PC-3 (cell line): ENCODE data around the gene HNRNPAB. TPM values are rescaled to one million over a fixed set of nuclear protein-coding genes. Genes with fewer than 3 reads are reported as not detected.

Experiments
- ATAC-seq: fragments of 200-7000 bp; cut with Tn5 transposase; 2 replicates; pipeline ENCODE4 v1.9.1; 2020; ENCODE audit warnings: mild to moderate bottlenecking, moderate library complexity
- BruUV-seq: library from RNA; stranded (reverse); fragments of 400-500 nt; replicated peaks from 2 replicates; lab custom pipeline; 2021; lab: Mats Ljungman, UMichigan
- CTCF ChIA-PET: fragments of 300-600 bp; sonication (Branson Sonifier 250); formaldehyde crosslinking; loops from one replicate; lab custom pipeline; 2022; ENCODE audit warnings: antibody characterized with exemption; lab: Charles Lee
- POLR2A ChIA-PET: fragments of 300-600 bp; sonication (Branson Sonifier 250); formaldehyde crosslinking; loops from one replicate; lab custom pipeline; 2022; ENCODE audit warnings: antibody characterized with exemption; ENCODE audit not compliant: unreplicated experiment; lab: Charles Lee
- DNase-seq: peaks from one replicate; pipeline ENCODE4 v3.0.0-alpha.2; 2015
- H2AFZ ChIP-seq: fragments of 300-600 bp; sonication (generic); 2 replicates; pipeline ENCODE4 v1.6.0; 2016; ENCODE audit warnings: antibody characterized with exemption, low read length
- H3F3A ChIP-seq: fragments of 300-600 bp; sonication (generic); one replicate; pipeline ENCODE4 v1.6.0; 2017; ENCODE audit warnings: antibody characterized with exemption, low read length, control low read depth, mild to moderate bottlenecking; ENCODE audit not compliant: unreplicated experiment
- H3K27ac ChIP-seq: fragments of 300-600 bp; sonication (generic); 2 replicates; pipeline ENCODE4 v1.5.1; 2016; ENCODE audit warnings: mild to moderate bottlenecking, low read length
- H3K27me3 ChIP-seq: fragments of 300-600 bp; sonication (generic); 2 replicates; pipeline ENCODE4 v1.6.1; 2016; ENCODE audit warnings: low read length, mixed read lengths
- H3K36me3 ChIP-seq: fragments of 300-600 bp; sonication (generic); 2 replicates; pipeline ENCODE4 v1.6.1; 2016; ENCODE audit warnings: low read depth, mixed run types, low read length, mixed read lengths
- H3K4me1 ChIP-seq: fragments of 300-600 bp; sonication (generic); 2 replicates; pipeline ENCODE4 v1.5.1; 2016; ENCODE audit warnings: low read length; ENCODE audit not compliant: insufficient read depth
- H3K4me2 ChIP-seq: fragments of 300-600 bp; sonication (generic); 2 replicates; pipeline ENCODE4 v1.6.0; 2016; ENCODE audit warnings: low read length
- H3K4me3 ChIP-seq: fragments of 300-600 bp; sonication (generic); 2 replicates; pipeline ENCODE4 v1.5.1; 2016; ENCODE audit warnings: mild to moderate bottlenecking, low read length, mixed read lengths
- H3K79me2 ChIP-seq: fragments of 300-600 bp; sonication (generic); 2 replicates; pipeline ENCODE4 v1.6.1; 2017; ENCODE audit warnings: low read length, mixed read lengths
- H3K9ac ChIP-seq: fragments of 300-600 bp; sonication (generic); 2 replicates; pipeline ENCODE4 v1.6.0; 2016; ENCODE audit warnings: mild to moderate bottlenecking, low read length
- H3K9me2 ChIP-seq: fragments of 300-600 bp; sonication (generic); replicated peaks from 2 replicates; pipeline ENCODE4 v1.6.1; 2016; ENCODE audit warnings: mixed run types, low read length, mixed read lengths
- H3K9me3 ChIP-seq: fragments of 300-600 bp; sonication (generic); 2 replicates; pipeline ENCODE4 v1.6.1; 2016; ENCODE audit warnings: low read length, mixed read lengths
- H4K20me1 ChIP-seq: fragments of 300-600 bp; sonication (generic); 2 replicates; pipeline ENCODE4 v1.6.1; 2016; ENCODE audit warnings: low read length, mixed read lengths
- CTCF ChIP-seq: fragments of 300-600 bp; sonication (generic); conservative IDR thresholded peaks from 2 replicates; pipeline ENCODE4 v1.5.1; 2017; ENCODE audit warnings: antibody characterized with exemption, low read depth, mild to moderate bottlenecking, low read length
- EZH2 ChIP-seq: fragments of 300-600 bp; sonication (generic); IDR thresholded peaks from one replicate; pipeline ENCODE4 v1.6.1; 2017; ENCODE audit warnings: antibody characterized with exemption, mild to moderate bottlenecking, low read length; ENCODE audit not compliant: unreplicated experiment
- EZH2phosphoT487 ChIP-seq: fragments of 300-600 bp; sonication (generic); IDR thresholded peaks from 2 replicates; pipeline ENCODE4 v1.6.1; 2018; ENCODE audit warnings: mild to moderate bottlenecking, antibody characterized with exemption, low read length, borderline replicate concordance
- intact Hi-C: fragments of 100-400 bp; cut with micrococcal nuclease; formaldehyde crosslinking; loops from 2 replicates; pipeline ENCODE4 v1.9.0; 2023
- total RNA-seq: library from RNA; depleted of rRNA; stranded (reverse); fragments of >200 nt; gene quantifications from 2 replicates; pipeline ENCODE4 v1.2.3, GENCODE V29; 2014

HNRNPAB gene
- total RNA-seq, 1 experiment from 2014 or later: 231 TPM

- intact Hi-C loops: no loop called here
- Histone ChIP-seq H3K9ac (no peak overlapping the region), H3K4me2 (no peak overlapping the region), H3K27me3 (no peaks in the 10 kb centered on the region), H3F3A (no peaks in the 10 kb centered on the region), H3K27ac (no peak overlapping the region), H3K9me2 (no peaks in the 10 kb centered on the region), H3K4me3 (no peak overlapping the region), H3K9me3 (no peaks in the 10 kb centered on the region), H3K36me3 (peaks cover 10% of the 10 kb centered on the region; the same call in 1 of the 2 replicates), H3K4me1 (no peaks in the 10 kb centered on the region), H4K20me1 (no peaks in the 10 kb centered on the region), H2AFZ (no peak overlapping the region), H3K79me2 (no peaks in the 10 kb centered on the region)
- ChIA-PET CTCF (interaction anchor here (0.6 kb wide), 1 partner anchor 1409 kb away, joined by 3 read pairs; no protein-coding TSS in a partner anchor), POLR2A (interaction anchor here (0.6 kb wide), 1 partner anchor 227 kb away, joined by 3 read pairs; no protein-coding TSS in a partner anchor)
- no TSS peak for BruUV-seq
- DNase-seq (no peak), ATAC-seq (0 out of 2 replicates have a peak, but pooled peaks have one; percentile 15)
- TF ChIP-seq CTCF: no peak
- no peak for TF ChIP-seq EZH2
- TF ChIP-seq EZH2phosphoT487: no peak
Observed at GRCh38 chr5:178221282-178221681, 16.9 kb downstream of the HNRNPAB start.

DNA sequence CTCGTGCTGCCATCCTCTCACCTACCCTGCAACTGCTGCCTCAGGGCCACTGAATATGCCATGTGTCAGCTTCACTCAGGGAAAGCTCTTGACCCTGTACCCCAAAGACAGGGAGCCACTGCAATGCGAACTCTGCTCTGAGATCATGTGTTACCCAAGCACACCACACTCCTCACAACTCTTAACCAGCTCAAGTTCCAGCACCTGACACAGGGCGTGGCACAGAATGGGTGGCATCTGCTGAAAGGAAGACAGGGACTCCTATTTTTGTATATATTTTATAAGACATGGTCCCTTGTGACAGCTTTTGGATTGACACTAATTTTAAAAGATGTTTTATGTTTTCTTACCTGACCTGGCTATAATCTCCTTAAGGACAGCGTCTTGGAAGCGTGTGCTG, 17.5 kb downstream of the HNRNPAB start:
- TF ChIP-seq CTCF: no peak
- no peak for TF ChIP-seq EZH2phosphoT487
- no peak for TF ChIP-seq EZH2
- no peak for DNase-seq
- intact Hi-C loops: no loop called here
- Histone ChIP-seq H3K36me3 (peaks cover 10% of the 10 kb centered on the region; the same call in 1 of the 2 replicates), H3F3A (no peaks in the 10 kb centered on the region), H4K20me1 (no peaks in the 10 kb centered on the region), H2AFZ (no peak overlapping the region), H3K27ac (no peak overlapping the region), H3K9me2 (no peaks in the 10 kb centered on the region), H3K4me1 (no peaks in the 10 kb centered on the region), H3K27me3 (no peaks in the 10 kb centered on the region), H3K4me3 (no peak overlapping the region), H3K9ac (no peak overlapping the region), H3K79me2 (no peaks in the 10 kb centered on the region), H3K9me3 (no peaks in the 10 kb centered on the region), H3K4me2 (no peak overlapping the region)
- BruUV-seq: no TSS peak
- ChIA-PET POLR2A (no interaction called here), CTCF (interaction anchor here (0.6 kb wide), 1 partner anchor 1409 kb away, joined by 3 read pairs; no protein-coding TSS in a partner anchor)
- no peak for ATAC-seq

DNA sequence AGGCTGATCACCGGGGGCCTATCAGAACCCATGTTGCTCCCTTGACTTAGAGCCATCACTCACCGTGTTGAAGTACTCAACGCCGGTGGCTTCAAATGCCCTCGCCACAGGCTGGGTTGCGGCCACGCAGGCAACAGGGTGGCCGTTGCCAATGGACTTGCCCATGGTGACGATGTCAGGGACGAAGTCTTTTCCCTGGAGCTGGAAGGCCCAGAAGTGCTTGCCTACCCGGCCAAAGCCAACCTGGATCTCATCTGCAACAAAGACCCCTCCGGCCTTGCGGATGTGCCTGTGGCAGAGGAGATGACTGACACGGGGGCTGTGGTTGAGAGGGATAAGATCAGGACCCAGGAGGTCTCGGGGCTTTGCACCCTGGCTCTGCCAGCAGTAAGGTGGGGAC, 18.0 kb downstream of the HNRNPAB start:
- Histone ChIP-seq H3K36me3 (peaks cover 14% of the 10 kb centered on the region; the same call in 1 of the 2 replicates), H3K4me2 (no peak overlapping the region), H3K79me2 (no peaks in the 10 kb centered on the region), H3F3A (no peaks in the 10 kb centered on the region), H3K27me3 (no peaks in the 10 kb centered on the region), H3K27ac (no peak overlapping the region), H3K9ac (no peak overlapping the region), H3K4me1 (no peaks in the 10 kb centered on the region), H3K9me2 (no peaks in the 10 kb centered on the region), H2AFZ (no peak overlapping the region), H3K4me3 (no peak overlapping the region), H4K20me1 (no peaks in the 10 kb centered on the region), H3K9me3 (no peaks in the 10 kb centered on the region)
- CTCF ChIA-PET: no interaction called here
- TF ChIP-seq EZH2phosphoT487 (no peak), EZH2 (no peak), CTCF (no peak)
- DNase-seq (no peak), ATAC-seq (no peak)
- intact Hi-C loops: no loop called here
- POLR2A ChIA-PET: no interaction called here
- BruUV-seq: no TSS peak
